Coronary artery (tissue), 2 donors: ENCODE data around the gene SELENOO.

ENCODE experiments used
- DNase-seq: peaks from one replicate; pipeline ENCODE4 v3.0.0-alpha.2; 2017; ENCODE audit warnings: low spot score
- H3K27ac ChIP-seq, 2 donors: fragments of 200-600 bp; sonication (generic); one replicate each; pipeline ENCODE4 v1.5.1; 2016 to 2019
- H3K4me3 ChIP-seq: fragments of 200-600 bp; sonication (generic); 2 replicates; pipeline ENCODE4 v1.5.1; 2016; ENCODE audit warnings: mild to moderate bottlenecking, moderate library complexity
- CTCF ChIP-seq: fragments of 200-600 bp; sonication (generic); IDR thresholded peaks from one replicate; pipeline ENCODE4 v1.5.1; 2019; ENCODE audit warnings: antibody characterized with exemption

SELENOO gene

GRCh38 chr22:50216055-50216683 lies 15.4 kb downstream of the SELENOO start:
- TF ChIP-seq CTCF = no peak
- no peak for DNase-seq
- H3K4me3 ChIP-seq = no peak overlapping the region
- no peak overlapping the region for H3K27ac ChIP-seq

DNA sequence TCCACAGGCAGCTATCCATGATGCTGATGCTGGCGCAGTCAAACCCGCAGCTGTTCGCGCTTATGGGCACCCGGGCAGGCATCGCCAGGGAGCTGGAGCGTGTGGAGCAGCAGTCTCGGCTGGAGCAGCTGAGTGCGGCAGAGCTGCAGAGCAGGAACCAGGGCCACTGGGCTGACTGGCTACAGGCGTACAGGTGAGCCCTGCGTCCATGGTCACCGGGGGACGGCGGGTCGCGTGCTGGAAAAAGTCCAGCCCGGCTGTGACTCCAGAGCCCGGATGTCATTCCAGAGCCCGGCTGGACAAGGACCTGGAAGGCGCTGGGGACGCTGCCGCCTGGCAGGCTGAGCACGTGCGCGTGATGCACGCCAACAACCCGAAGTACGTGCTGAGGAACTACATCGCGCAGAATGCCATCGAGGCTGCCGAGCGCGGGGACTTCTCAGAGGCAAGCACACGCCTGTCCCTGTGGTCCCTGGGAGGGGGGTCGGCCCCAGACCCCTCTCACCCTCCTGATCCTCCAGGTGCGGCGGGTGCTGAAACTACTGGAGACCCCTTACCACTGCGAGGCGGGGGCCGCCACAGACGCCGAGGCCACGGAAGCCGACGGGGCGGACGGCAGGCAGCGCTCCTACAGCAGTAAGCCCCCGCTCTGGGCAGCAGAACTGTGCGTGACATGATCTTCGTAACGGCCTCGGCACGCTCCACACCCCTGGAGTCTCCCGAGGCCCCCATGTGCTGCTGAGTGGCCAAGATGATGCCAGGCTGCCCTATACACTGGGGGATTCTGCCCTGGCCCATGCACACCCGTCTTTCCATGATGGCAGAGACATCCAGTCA lies 16.1 kb downstream of the SELENOO start:
- TF ChIP-seq CTCF = no peak
- no peak for DNase-seq
- no peak overlapping the region for H3K27ac ChIP-seq
- H3K4me3 ChIP-seq = no peak overlapping the region

DNA sequence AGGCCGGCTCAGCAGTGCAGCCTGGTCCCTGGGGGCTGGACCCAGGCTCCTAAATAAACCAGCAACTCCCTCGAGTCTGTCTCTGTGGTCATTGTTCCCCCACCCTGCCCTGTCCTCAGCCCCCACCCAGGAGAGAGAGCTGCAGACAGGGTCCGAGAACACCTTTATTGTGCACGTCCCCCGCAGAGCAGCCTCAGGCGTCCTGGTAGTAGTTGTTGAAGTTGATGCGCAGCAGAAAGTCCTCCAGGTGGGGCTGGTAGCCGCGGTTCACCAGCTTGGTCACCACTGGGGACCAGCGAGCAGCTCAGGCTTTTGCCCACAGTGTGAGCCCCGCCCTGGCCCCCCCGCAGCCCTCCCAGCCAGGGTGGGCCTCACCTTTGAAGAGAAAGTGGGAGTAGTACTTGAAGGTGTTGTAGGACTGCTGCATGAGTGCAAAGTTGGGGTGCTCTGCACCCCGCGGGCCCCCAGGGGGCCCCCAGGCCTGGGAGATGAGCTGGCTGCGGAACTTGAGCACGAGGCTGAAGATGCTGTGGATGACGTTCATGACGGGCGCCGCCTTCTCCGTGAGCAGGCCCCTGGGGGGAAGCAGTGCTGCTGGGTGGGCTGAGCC lies 16.8 kb downstream of the SELENOO start:
- TF ChIP-seq CTCF = no peak
- no peak for DNase-seq
- Histone ChIP-seq H3K4me3 (no peak overlapping the region), H3K27ac (no peak overlapping the region)

DNA sequence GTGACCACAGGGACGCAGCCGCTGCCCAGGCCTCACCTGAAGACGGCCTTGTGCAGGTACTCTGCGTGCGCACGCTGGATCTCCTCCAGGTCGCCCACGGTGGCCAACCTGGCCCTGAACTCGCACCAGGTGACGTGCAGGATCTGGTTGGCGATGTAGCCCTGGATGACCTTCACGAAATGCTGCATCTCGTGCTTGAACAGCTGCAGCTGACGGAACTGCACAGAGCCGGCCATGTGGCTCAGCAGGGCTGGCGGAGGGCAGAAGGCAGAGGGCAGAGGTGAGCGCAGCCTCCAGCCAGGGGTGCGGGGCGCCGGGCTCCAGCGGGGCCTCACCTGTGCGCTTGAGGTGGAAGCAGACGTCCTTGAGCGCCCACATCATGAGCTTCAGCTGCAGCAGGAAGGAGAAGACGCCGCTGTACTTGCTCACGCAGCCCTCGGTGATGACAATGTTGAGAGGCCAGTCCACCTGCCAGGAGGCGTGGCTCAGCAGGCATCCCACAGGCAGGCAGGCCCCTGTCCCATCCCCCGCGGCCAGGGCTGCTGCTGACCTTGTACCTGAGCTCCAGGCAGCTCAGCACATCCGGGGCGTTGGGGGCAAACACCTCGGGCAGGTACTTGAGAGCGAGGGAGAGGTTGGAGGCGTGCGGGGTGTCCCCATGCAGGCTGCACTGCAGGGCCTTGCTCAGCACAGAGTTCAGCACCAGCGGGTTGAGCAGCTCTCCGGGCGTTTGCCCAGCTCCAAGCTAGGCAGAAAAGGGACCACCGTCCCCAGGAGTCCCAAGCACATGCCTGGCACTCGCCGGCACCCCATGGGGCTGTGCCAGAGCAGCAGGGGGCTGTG lies 17.6 kb downstream of the SELENOO start:
- TF ChIP-seq CTCF = no peak
- no peak for DNase-seq
- H3K4me3 ChIP-seq = no peak overlapping the region
- no peak overlapping the region for H3K27ac ChIP-seq

GRCh38 chr22:50218996-50219727 lies 18.4 kb downstream of the SELENOO start:
- DNase-seq = no peak
- Histone ChIP-seq H3K27ac (no peak overlapping the region), H3K4me3 (no peak overlapping the region)
- no peak for TF ChIP-seq CTCF

- no peak for DNase-seq
- no peak for TF ChIP-seq CTCF
Observed at GRCh38 chr22:50219800-50220602, 19.2 kb downstream of the SELENOO start.

More at GRCh38 chr22:50219800-50220602, 19.2 kb downstream of the SELENOO start:
- H3K27ac ChIP-seq = no peak overlapping the region
- no peak overlapping the region for H3K4me3 ChIP-seq
